ENCODE measurements around the gene SLC1A1. TPM values are rescaled to one million over a fixed set of nuclear protein-coding genes. Genes with fewer than 3 reads are reported as not detected.
A peak's percentile ranks its signal among the peaks of the same experiment; 100 is the strongest.

The SLC1A1 gene
- total RNA-seq: 10 to 100 TPM; 32.0 to 42.3 TPM
- long read RNA-seq, transcript SLC1A1-201 (12 exons, 3,722 nt): major isoform, 66 of 97 reads
- long read RNA-seq, partial matches to known transcripts: 8 of 97 reads
- long read RNA-seq, other reads (novel, unspliced or antisense): 23 of 97 reads

DNA sequence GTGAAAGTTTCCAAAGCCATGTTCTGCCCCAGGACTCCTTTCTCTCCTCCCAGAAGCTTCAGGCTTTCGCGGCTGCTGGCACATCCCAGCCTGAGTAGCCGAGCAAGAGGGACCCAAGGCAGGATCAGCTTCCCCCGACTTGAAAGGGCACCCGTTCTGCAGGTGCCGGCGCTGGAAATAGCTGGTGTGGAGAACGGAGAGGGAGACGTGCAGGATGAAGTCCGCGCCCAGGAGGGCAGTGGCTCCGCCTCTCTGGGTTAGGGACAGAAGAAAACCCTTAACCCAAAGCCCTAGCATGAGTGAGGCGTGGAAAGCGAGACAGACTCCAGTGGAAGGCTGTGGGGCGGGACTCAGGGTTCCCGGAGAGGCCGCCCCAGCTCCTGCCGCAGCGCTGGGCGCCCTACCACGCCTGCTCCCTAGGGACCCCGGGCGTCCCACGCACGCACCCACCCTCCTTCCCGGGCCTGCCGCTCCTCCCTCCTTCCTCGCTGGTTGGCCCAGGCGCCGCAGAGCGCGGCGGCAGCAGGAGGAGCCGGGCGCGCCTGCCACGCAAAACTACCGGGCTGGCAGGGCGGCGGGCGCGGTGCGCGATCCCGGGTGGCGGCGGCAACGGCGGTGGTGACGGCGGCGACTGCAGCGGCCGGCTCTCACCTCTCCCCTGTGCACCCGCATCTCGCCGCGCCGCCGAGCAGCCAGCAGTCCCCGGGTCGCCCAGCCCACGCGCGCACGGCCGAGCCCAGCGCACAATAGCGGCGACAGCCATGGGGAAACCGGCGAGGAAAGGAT lies at the start of gene SLC1A1:
SLC1A1 (plus strand) TSS at position 550 of the 786 bp plus-strand sequence; CDS start at position 762, 212 bp downstream.
- intact Hi-C loops (cut with DNase I, micrococcal nuclease): no loop called here
- peak; percentile 73 to 74 for DNase-seq
- ATAC-seq: peak; percentile 90

DNA sequence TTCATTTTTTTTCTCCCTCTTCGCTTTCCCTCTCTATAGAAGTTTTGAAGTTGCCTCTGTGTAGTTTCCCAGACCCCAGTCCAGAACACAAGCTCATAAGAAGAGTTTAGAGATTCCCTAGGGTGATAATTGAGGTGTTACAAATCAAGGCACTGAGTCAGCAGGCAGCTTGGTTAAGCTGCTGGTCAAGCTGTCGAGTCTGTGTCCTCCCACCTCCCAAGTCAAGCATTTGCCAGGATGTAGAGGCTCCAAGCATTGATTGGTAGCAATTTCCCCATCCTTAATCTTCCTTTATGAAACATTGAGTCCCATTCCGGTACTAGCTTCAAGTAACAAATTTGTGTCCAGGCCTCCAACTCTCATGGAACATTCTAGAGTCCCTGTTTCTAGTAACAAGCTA lies 47.5 kb upstream of the SLC1A1 start:
- intact Hi-C loops (cut with DNase I, micrococcal nuclease): no loop called here
- ATAC-seq (no peak), DNase-seq (no peak)

- DNase-seq (no peak), ATAC-seq (no peak)
- intact Hi-C loops (cut with DNase I, micrococcal nuclease): no loop called here
These were observed 46.8 kb upstream of the SLC1A1 start for GRCh38 chr9:4443439-4443838.

GRCh38 chr9:4461437-4461836 lies 28.8 kb upstream of the SLC1A1 start:
- intact Hi-C loops (cut with DNase I, micrococcal nuclease): no loop called here
- no peak for ATAC-seq

GRCh38 chr9:4463824-4464223 lies 26.4 kb upstream of the SLC1A1 start:
- intact Hi-C loops (cut with DNase I, micrococcal nuclease): no loop called here
- DNase-seq: no peak

More at GRCh38 chr9:4461437-4461836, 28.8 kb upstream of the SLC1A1 start:
- no peak for DNase-seq

GRCh38 chr9:4464911-4465513 lies 25.3 kb upstream of the SLC1A1 start:
- ATAC-seq: no peak
- intact Hi-C loops (cut with DNase I, micrococcal nuclease): no loop called here

More at GRCh38 chr9:4463824-4464223, 26.4 kb upstream of the SLC1A1 start:
- no peak for ATAC-seq

GRCh38 chr9:4465910-4466309 lies 24.4 kb upstream of the SLC1A1 start:
- DNase-seq (no peak), ATAC-seq (no peak)
- intact Hi-C loops (cut with DNase I, micrococcal nuclease): no loop called here

More at GRCh38 chr9:4464911-4465513, 25.3 kb upstream of the SLC1A1 start:
- DNase-seq: no peak

- ATAC-seq: no peak
- no peak for DNase-seq
- intact Hi-C loops (cut with DNase I, micrococcal nuclease): no loop called here
These were observed 15.0 kb upstream of the SLC1A1 start for GRCh38 chr9:4475301-4475700.

DNA sequence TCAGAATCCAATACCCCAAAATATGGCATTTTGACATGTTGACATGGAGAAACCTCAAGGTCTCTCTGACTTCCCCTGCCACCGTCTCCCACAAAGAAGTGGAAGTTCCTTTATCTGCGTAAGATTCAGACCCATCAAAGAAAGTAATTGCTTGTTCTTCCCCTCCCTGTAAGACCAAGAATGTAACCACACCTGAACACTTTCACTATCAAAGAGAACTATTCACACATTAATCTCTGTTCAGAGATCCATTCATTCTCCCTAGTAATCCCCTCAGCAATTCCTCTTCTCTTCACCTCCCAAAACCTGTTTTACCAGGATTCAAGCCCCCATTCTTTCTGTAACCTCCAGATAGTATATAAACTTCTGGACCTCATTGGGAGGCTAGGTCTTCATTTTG lies 4.1 kb upstream of the SLC1A1 start:
- no peak for ATAC-seq
- intact Hi-C loops (cut with DNase I, micrococcal nuclease): no loop called here
- DNase-seq: no peak

DNA sequence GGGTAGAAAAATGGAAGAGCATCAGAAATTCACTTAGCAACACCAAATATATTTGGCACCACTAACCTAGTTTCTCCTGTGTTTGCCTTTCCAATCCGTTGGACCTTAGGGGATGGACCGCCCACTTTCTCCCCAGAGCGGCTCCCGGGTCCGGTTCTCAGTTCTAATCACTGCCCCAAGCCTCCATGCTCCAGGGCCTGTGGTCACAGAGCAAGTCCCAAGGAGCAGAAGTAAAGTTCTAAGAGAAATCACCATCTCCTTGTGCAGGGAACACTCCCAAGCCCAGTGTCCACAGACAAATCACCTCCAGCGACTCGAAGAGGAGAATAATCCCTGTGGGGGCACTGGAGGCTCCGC lies 728 bp upstream of the SLC1A1 start:
- intact Hi-C loops (cut with DNase I, micrococcal nuclease): no loop called here
- ATAC-seq: peak; percentile 22
- peak in 1 of 2 donors; percentile 28 for DNase-seq

DNA sequence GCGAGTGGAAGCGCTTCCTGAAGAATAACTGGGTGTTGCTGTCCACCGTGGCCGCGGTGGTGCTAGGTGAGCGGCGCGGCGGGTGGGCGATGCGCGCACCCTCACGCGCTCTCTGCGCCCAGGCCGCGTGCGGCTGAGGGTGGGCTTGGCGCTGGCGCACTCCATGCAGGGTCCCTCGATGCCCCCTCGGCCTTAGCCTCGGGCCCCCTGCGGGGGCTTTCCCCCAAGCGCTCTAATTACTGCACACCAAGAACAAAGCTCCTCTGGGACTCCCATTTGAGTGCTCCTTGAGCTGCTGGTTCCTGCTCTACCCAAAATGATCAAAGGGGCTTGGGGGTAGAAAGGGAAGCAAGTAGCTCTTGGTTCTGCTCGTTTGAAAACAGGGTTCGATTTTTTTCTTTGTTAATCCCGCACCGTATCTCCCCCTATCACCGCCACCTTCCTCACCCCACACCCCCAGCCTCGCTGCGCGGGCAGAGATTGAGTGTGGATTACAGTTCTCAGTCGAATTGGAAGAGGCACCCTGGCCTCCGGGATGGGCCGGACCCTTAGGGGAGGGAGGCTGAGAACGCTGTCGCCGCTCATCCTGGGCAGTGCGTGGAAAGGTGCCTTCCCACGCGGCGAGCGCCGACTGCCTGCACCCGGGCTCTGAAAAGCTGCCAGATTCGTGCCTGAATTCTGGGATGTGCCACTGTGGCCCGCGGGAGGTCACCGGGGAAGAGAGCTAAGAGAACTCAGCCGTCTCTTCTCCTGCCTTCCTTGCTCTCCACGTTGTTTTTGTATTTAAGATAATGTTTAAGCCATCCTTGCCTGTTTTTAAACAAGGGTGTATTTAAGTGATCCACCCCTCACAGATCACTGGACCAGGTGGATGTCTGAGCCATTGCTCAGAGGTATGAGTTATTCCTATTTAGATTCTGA lies 697 bp downstream of the SLC1A1 start:
- intact Hi-C loops (cut with DNase I, micrococcal nuclease): no loop called here
- ATAC-seq (peak; percentile 11), DNase-seq (peak in 1 of 2 donors; percentile 19)

DNA sequence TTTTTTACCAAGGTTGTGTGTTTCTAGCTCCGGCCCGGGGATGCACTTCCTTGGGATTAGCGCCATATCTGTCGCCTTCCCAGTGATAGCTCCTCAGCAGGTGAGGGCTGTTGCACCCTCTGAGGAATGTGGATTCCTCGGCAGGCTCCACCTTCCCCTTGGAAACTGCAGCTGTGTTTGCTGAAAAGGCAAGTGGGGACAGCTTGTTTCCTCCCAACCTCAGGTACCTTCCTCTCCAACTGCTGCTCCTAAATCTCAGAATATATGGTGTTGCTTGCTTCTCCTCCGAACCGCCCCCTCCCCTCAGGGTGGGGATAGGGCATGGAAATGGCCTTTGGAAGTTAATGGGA lies 1.3 kb downstream of the SLC1A1 start:
- peak in 1 of 2 donors; percentile 13 for DNase-seq
- peak; percentile 29 for ATAC-seq
- intact Hi-C loops (cut with DNase I, micrococcal nuclease): no loop called here

DNA sequence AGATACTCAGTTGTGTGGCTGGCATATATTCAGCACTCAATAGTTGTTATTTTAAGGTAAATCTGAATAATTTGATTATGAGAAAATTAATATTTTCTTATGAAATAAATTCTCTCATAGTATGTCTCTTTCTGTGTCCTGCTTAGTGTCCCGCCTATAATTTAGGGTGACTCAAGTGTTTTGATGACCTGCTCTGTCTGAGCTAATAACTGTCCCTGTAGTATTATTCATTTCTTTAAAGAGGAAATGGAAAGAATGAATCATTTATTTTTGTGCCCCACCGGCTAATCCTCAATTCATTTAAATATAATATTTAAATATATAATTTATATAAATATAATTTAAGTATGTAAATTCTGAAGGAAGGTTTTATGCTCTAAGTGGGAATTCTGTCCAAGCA lies 4.1 kb downstream of the SLC1A1 start:
- ATAC-seq (no peak), DNase-seq (no peak)
- intact Hi-C loops (cut with DNase I, micrococcal nuclease): no loop called here

DNA sequence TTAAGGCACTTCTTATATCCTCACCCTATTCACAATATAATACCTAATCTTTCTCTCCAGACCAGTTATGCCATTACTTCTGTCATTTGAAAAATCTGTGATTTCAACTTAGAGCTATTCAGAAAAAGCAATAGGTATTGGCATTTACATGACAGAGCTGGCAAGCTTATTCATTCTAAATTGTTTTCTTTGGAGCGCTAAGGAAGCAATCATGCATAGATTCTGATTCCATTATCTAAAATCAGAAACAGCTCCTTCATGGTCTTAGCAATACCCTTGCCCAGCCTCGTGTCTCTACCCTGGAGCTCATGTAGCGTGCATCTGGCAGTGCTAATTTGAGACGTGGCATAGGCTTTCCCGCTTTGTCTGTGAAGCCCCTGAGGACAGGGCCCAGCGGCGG lies 4.5 kb downstream of the SLC1A1 start:
- intact Hi-C loops (cut with DNase I, micrococcal nuclease): no loop called here
- ATAC-seq: no peak

GRCh38 chr9:4495537-4495936 lies 5.3 kb downstream of the SLC1A1 start:
- intact Hi-C loops (cut with DNase I, micrococcal nuclease): no loop called here
- no peak for DNase-seq
- ATAC-seq: no peak

More for the DNA sequence above, 4.5 kb downstream of the SLC1A1 start:
- DNase-seq: no peak

DNA sequence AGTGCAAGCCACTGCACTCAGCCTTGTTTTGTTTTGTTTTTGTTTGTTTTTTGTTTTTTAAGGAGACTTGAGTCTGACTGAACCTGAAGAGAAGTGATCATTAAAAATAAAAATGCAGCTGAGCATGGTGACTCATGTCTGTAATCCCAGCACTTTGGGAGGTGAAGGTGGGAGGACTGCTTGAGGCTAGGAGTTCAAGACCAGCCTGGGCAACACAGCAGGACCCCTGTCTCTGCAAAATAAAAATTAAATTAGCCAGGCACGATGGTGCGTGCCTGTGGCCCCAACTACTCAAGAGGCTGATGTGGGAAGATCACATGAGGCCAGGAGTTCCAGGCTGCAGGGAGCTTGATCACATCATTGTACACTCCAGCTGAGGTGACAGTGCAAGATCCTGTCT lies 6.2 kb downstream of the SLC1A1 start:
- intact Hi-C loops (cut with DNase I, micrococcal nuclease): no loop called here
- DNase-seq: no peak
- no peak for ATAC-seq

DNA sequence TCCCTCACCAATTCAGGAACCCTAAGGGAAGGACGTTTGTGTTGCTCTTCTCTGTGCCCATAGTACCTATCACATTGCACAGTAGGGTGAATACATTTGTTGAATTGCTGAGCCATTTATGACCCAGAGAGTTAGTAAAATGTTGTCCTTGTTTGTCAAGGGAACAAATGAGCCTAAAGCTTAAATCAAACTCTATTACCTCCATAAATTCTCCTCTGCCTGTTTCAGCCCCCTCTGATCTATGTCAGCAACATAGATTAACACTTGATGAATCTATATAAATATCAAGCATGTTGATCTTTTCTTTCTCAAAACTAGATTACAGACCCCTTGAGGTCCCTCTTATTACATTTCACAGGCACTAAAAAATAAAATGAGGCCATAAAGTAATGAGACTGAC lies 7.1 kb downstream of the SLC1A1 start:
- ATAC-seq: peak; percentile 39
- intact Hi-C loops (cut with DNase I, micrococcal nuclease): no loop called here
- DNase-seq: no peak

DNA sequence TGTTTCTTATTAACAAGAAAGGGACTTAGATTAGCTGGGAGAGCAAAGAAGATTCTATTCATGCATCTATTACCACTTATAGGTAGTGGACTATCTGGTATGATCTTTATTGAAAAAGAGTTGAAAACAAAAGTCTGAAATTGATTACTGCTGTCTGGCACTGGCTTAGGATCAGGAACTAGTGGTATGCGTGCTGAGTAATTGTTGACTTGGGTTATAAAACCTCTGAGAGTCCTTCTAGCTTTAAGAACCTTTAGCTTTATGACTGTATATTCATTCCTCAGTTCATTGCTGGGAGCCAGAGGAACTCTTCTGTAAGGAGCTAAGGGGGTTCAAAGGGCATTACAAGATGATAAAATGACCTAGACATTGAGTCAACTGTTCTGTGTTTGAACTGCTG lies 7.6 kb downstream of the SLC1A1 start:
- ATAC-seq (peak; percentile 99), DNase-seq (no peak)
- intact Hi-C loops (cut with DNase I, micrococcal nuclease): no loop called here

- ATAC-seq (no peak), DNase-seq (no peak)
- intact Hi-C loops (cut with DNase I, micrococcal nuclease): no loop called here
These were observed 9.6 kb downstream of the SLC1A1 start for GRCh38 chr9:4499917-4500316.

Measured in left colon (tissue), 2 donors.